Neural crest cell (in vitro differentiated cells): ENCODE measurements around the gene IGF2R. TPM values are rescaled to one million over a fixed set of nuclear protein-coding genes. Genes with fewer than 3 reads are reported as not detected.
A peak's percentile ranks its signal among the peaks of the same experiment; 100 is the strongest.
"Not testable (repeated sequence)": the region's sequence is repeated elsewhere in the genome, so short reads cannot be mapped to it uniquely, and the experiment has no call there.

Experiments
- DNase-seq: peaks from one replicate; pipeline ENCODE4 v3.0.0; 2021; ENCODE audit warnings: low read depth, mixed read lengths, low spot score
- H3K27ac Mint-ChIP-seq: one replicate; pipeline ENCODE4 v1.8.0; 2021; ENCODE audit warnings: mild to moderate bottlenecking, mixed read lengths; ENCODE audit not compliant: unreplicated experiment
- H3K27me3 Mint-ChIP-seq: 2 replicates; pipeline ENCODE4 v1.8.0; 2021; ENCODE audit warnings: low read depth, mild to moderate bottlenecking, mixed read lengths
- H3K36me3 Mint-ChIP-seq: 2 replicates; pipeline ENCODE4 v1.8.0; 2021; ENCODE audit warnings: low read depth, mild to moderate bottlenecking, mixed read lengths
- H3K4me1 Mint-ChIP-seq: 2 replicates; pipeline ENCODE4 v1.8.0; 2021; ENCODE audit warnings: mixed read lengths
- H3K4me3 Mint-ChIP-seq: one replicate; pipeline ENCODE4 v1.8.0; 2021; ENCODE audit warnings: mild to moderate bottlenecking, mixed read lengths
- H3K9me3 Mint-ChIP-seq: 2 replicates; pipeline ENCODE4 v1.8.0; 2021; ENCODE audit warnings: mixed read lengths
- total RNA-seq: library from RNA; stranded (reverse); gene quantifications from 2 replicates; pipeline ENCODE4 v1.2.1, GENCODE V29; 2021
- TF ChIP-seq, protein P1 (sequence below): fragments of 200-600 bp; sonication (generic); conservative IDR thresholded peaks from 2 replicates; pipeline ENCODE4 v1.5.0; 2021; ENCODE audit warnings: antibody characterized with exemption, mild to moderate bottlenecking

IGF2R gene
- total RNA-seq, 1 donor from 2014 or later, result 97.3 TPM

DNA sequence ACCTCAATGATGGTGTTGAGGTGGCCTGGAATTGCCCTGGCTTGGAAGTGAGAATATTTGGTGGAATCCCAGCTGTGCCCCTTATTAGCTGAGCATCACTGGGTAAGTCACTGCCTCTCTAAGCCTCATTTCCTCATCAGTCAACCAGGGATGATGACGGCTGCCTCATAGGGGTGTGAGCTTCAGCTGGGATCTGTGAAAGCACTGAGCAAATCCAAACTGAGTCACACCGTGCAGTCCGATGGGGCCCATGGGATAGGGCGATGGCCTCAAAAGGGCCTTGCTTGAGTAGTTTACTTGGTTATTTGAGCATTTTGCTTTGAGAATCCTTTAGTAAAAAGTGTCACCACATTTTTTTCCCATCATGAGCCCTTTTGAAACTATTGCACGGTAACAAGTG lies 153.9 kb downstream of the IGF2R start:
- peaks cover 14% of the 10 kb centered on the region for H3K4me1 Mint-ChIP-seq
- DNase-seq, result no peak
- TF ChIP-seq, protein P1, sequence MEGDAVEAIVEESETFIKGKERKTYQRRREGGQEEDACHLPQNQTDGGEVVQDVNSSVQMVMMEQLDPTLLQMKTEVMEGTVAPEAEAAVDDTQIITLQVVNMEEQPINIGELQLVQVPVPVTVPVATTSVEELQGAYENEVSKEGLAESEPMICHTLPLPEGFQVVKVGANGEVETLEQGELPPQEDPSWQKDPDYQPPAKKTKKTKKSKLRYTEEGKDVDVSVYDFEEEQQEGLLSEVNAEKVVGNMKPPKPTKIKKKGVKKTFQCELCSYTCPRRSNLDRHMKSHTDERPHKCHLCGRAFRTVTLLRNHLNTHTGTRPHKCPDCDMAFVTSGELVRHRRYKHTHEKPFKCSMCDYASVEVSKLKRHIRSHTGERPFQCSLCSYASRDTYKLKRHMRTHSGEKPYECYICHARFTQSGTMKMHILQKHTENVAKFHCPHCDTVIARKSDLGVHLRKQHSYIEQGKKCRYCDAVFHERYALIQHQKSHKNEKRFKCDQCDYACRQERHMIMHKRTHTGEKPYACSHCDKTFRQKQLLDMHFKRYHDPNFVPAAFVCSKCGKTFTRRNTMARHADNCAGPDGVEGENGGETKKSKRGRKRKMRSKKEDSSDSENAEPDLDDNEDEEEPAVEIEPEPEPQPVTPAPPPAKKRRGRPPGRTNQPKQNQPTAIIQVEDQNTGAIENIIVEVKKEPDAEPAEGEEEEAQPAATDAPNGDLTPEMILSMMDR, result no peak
- peaks cover 22% of the 10 kb centered on the region for H3K36me3 Mint-ChIP-seq
- peaks cover 11% of the 10 kb centered on the region for H3K9me3 Mint-ChIP-seq
- no peak overlapping the region for H3K27ac Mint-ChIP-seq
- no peak overlapping the region for H3K4me3 Mint-ChIP-seq
- no peaks in the 10 kb centered on the region for H3K27me3 Mint-ChIP-seq

DNA sequence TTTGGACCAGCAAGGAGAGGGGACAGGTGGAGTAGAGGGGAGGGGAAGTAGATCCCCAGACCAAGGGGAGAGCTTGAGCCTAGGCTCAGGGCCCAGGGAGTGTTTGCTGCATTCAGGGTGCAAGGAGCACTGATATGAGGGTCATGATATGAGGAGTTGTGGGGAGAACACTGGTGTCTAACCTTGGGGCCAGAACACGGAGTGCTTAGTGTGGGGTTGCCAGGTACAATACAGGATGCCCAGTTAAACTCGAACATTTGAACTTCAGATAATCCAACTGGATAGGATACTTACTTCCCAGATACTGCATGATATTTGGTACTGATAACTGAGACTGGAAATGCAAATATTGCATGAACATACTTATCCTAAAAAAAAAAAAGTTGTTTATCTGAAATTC lies 155.1 kb downstream of the IGF2R start:
- H3K4me3 Mint-ChIP-seq, result peak overlapping the region; percentile 28
- TF ChIP-seq, protein P1, result no peak
- H3K9me3 Mint-ChIP-seq, result peaks cover 9% of the 10 kb centered on the region
- no peaks in the 10 kb centered on the region for H3K27me3 Mint-ChIP-seq
- DNase-seq, result no peak
- peaks cover 14% of the 10 kb centered on the region for H3K4me1 Mint-ChIP-seq
- H3K36me3 Mint-ChIP-seq, result peaks cover 18% of the 10 kb centered on the region
- H3K27ac Mint-ChIP-seq, result peak overlapping the region; percentile 22

DNA sequence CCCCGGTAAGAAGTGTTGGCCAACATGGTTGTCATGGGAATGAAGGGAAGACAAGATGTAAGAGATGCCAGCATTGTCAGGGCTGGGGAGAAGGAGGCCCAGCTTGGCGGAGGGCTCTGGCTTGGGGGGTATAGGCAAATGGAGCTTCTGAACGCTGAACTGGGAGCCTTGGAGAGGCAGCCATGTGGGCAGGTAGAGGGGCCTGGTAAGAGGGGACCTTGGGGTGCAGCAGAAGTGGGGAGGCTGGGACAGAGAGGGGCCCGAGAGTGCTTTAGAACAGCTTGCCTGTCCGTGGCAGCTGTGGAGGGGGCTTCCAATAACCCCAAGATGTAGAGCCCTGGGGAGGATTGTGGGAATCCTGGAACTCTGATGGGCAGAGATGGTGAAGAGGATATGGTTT lies 155.7 kb downstream of the IGF2R start:
- Mint-ChIP-seq H3K27me3 (no peaks in the 10 kb centered on the region), H3K4me1 (peaks cover 8% of the 10 kb centered on the region), H3K36me3 (peaks cover 13% of the 10 kb centered on the region), H3K27ac (no peak overlapping the region), H3K4me3 (no peak overlapping the region), H3K9me3 (peaks cover 9% of the 10 kb centered on the region)
- TF ChIP-seq, protein P1, result no peak
- DNase-seq, result no peak

DNA sequence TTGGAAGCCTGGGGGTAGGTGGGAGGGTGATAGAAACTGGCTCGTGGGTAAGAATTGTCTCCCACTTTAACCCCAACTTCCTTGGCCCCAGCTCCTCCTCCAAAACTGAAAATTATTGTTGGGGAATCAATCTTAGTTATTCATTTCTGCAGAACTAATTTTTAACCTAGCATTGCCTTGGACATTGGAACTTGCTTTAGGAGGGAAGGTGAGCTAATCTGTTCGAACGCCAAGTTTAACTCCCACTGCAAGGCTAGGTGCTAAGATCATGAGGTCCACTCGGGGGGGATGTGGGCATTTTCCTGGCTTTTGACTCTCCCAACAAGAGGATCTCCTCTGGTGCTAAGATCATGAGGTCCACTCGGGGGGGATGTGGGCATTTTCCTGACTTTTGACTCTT lies 156.2 kb downstream of the IGF2R start:
- peaks cover 13% of the 10 kb centered on the region for H3K36me3 Mint-ChIP-seq
- not testable (repeated sequence) for H3K27me3 Mint-ChIP-seq, DNase-seq, H3K4me3 Mint-ChIP-seq, H3K27ac Mint-ChIP-seq, H3K9me3 Mint-ChIP-seq, H3K4me1 Mint-ChIP-seq

DNA sequence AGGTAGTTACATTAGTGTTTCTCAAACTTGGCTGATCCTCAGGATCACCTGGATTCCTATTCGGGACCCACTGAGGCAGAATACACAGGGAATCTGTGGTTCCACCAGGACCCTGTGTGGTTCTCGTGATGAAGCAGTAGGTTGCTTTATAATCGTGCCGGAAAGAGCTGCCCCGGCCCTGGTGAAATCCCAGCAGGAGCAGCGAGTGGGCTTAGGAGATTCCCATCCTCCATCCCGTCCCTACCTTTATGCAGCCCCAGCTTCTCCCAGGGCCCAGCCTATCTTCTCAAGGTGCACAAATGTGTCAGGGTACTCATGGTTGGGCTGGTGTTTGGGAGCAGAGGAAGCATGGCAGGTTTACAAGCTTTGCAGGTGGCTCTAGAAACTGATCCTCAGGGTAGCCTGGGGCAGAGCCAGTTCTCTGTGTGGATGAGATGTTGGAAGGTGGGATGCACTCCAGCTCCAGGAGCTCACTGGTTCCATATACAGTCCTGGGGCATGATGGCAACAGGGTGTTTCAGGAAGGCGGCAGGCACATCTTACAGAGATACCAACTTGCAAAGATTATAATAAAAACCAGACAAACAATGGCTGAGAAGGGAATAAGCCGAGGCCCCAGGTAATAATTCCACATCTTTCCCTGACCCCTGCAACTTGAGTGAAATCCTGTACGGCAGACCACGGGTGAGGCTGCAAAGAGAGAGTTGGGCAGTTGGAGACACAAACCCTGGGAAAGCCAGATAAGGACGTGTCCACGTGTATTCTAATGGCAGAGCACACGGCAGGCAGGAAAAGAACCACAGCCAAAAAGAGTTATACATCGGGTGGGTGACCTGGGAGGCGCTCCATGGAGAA lies 158.6 kb downstream of the IGF2R start:
- Mint-ChIP-seq H3K36me3 (peaks cover 13% of the 10 kb centered on the region), H3K27ac (no peak overlapping the region), H3K27me3 (no peaks in the 10 kb centered on the region), H3K4me3 (no peak overlapping the region), H3K4me1 (no peaks in the 10 kb centered on the region), H3K9me3 (peaks cover 9% of the 10 kb centered on the region)
- TF ChIP-seq, protein P1, result no peak
- no peak for DNase-seq

DNA sequence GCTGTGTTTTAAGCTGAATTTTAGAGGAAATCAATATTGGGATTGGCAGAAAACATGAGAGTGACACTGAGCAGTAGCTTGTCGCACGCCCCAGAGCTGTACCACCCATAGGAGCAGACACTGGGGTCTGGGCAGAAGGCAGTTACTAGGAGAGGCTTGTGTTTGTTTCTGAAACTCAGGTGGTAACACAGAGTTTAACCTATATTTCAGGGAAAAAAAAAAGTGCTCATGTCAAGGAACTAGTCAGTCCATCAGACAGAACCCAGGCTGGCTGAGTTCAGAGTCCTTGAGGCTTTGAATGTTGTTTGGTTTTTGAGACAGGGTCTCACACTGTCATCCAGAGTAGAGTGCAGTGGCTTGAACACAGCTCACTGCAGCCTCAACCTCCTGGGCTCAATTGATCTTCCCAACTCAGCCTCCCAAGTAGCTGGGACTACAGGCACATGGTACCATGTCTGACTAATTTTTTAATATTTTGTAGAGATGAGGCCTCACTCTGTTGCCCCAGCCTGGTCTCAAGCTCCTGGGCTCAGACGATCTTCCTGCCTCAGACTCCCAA lies 159.3 kb downstream of the IGF2R start:
- TF ChIP-seq, protein P1, result no peak
- no peak for DNase-seq
- Mint-ChIP-seq H3K27ac (no peak overlapping the region), H3K9me3 (peaks cover 9% of the 10 kb centered on the region), H3K36me3 (peaks cover 12% of the 10 kb centered on the region), H3K27me3 (no peaks in the 10 kb centered on the region), H3K4me3 (no peak overlapping the region), H3K4me1 (no peaks in the 10 kb centered on the region)
